Astrocyte (in vitro differentiated cells and primary cell): ENCODE data around the gene FGFRL1.
A peak's percentile ranks its signal among the peaks of the same experiment; 100 is the strongest.

ENCODE experiments used
- CTCF ChIP-seq: IDR thresholded peaks from 2 replicates; pipeline ENCODE4 v1.5.1; 2011; ENCODE audit warnings: low read depth, mild to moderate bottlenecking, inconsistent platforms, low read length, moderate library complexity; ENCODE audit not compliant: insufficient read depth
- EZH2 ChIP-seq: IDR thresholded peaks from 2 replicates; pipeline ENCODE4 v1.6.1; 2012; ENCODE audit warnings: mild to moderate bottlenecking, low read length, inconsistent platforms; ENCODE audit not compliant: insufficient read depth

- TF ChIP-seq EZH2, result peak; percentile 29
- no peak for TF ChIP-seq CTCF
Measured at GRCh38 chr4:1008840-1009541, 2.4 kb upstream of the FGFRL1 start.
